SK-N-SH treated with all-trans-retinoic acid at 6 μM for 48 hours (cell line): ENCODE data around the gene MIX23.
"Not testable (repeated sequence)": the region's sequence is repeated elsewhere in the genome, so short reads cannot be mapped to it uniquely, and the experiment has no call there.

Experiments used
- ATAC-seq: fragments of 200-7000 bp; cut with Tn5 transposase; 3 replicates; pipeline ENCODE4 v1.9.1; 2020; ENCODE audit warnings: mild to moderate bottlenecking, moderate library complexity
- ARNTL ChIP-seq: fragments of 450-650 bp; formaldehyde crosslinking; IDR thresholded peaks from 2 replicates; pipeline ENCODE4 v1.5.0; 2020; ENCODE audit warnings: low read depth, mild to moderate bottlenecking, moderate library complexity, borderline replicate concordance
- BACH2 ChIP-seq: fragments of 250-450 bp; sonication (Bioruptor Pico); IDR thresholded peaks from 2 replicates; pipeline ENCODE4 v1.9.0; 2021; ENCODE audit warnings: mild to moderate bottlenecking, borderline replicate concordance
- CSDC2 ChIP-seq: fragments of 250-450 bp; sonication (Bioruptor Pico); IDR thresholded peaks from 2 replicates; pipeline ENCODE4 v1.5.0; 2020; ENCODE audit warnings: mild to moderate bottlenecking, moderate library complexity
- ESRRG ChIP-seq: fragments of 250-450 bp; sonication (Bioruptor Pico); IDR thresholded peaks from 2 replicates; pipeline ENCODE4 v1.6.1; 2021; ENCODE audit warnings: mild to moderate bottlenecking
- GLIS3 ChIP-seq: fragments of 250-450 bp; sonication (Bioruptor Pico); IDR thresholded peaks from 2 replicates; pipeline ENCODE4 v1.5.0; 2020; ENCODE audit warnings: mild to moderate bottlenecking, moderate library complexity
- ISL1 ChIP-seq: fragments of 250-450 bp; sonication (Bioruptor Pico); IDR thresholded peaks from 2 replicates; pipeline ENCODE4 v2.1.2; 2022; ENCODE audit warnings: mild to moderate bottlenecking, moderate library complexity
- PATZ1 ChIP-seq: fragments of 250-450 bp; sonication (Bioruptor Pico); IDR thresholded peaks from 2 replicates; pipeline ENCODE4 v1.8.0; 2020; ENCODE audit warnings: mild to moderate bottlenecking, moderate library complexity, borderline replicate concordance
- POU6F1 ChIP-seq: fragments of 250-450 bp; sonication (Bioruptor Pico); IDR thresholded peaks from 2 replicates; pipeline ENCODE4 v1.8.0; 2021; ENCODE audit warnings: low read depth, mild to moderate bottlenecking, moderate library complexity, borderline replicate concordance
- PPARA ChIP-seq: fragments of 250-450 bp; sonication (Bioruptor Pico); IDR thresholded peaks from 2 replicates; pipeline ENCODE4 v1.5.0; 2020; ENCODE audit warnings: mild to moderate bottlenecking, borderline replicate concordance
- RARB ChIP-seq: fragments of 250-450 bp; sonication (Bioruptor Pico); IDR thresholded peaks from 2 replicates; pipeline ENCODE4 v1.8.0; 2021; ENCODE audit warnings: mild to moderate bottlenecking, moderate library complexity
- TCF4 ChIP-seq: fragments of 250-450 bp; sonication (Bioruptor Pico); IDR thresholded peaks from 2 replicates; pipeline ENCODE4 v1.8.0; 2021; ENCODE audit warnings: mild to moderate bottlenecking, moderate library complexity, borderline replicate concordance
- TOX ChIP-seq: fragments of 250-450 bp; sonication (Bioruptor Pico); IDR thresholded peaks from 2 replicates; pipeline ENCODE4 v1.8.0; 2021; ENCODE audit warnings: mild to moderate bottlenecking, moderate library complexity, borderline replicate concordance
- ZC3H10 ChIP-seq: fragments of 250-450 bp; sonication (Bioruptor Pico); IDR thresholded peaks from 2 replicates; pipeline ENCODE4 v1.5.1; 2021; ENCODE audit warnings: mild to moderate bottlenecking, moderate library complexity
- ZFP30 ChIP-seq: fragments of 450-650 bp; formaldehyde crosslinking; IDR thresholded peaks from 2 replicates; pipeline ENCODE4 v1.5.0; 2022; ENCODE audit warnings: mild to moderate bottlenecking, moderate library complexity
- ZNF565 ChIP-seq: fragments of 450-650 bp; formaldehyde crosslinking; conservative IDR thresholded peaks from 2 replicates; pipeline ENCODE4 v1.5.0; 2020; ENCODE audit warnings: low read depth, mild to moderate bottlenecking, moderate library complexity
- ZNF70 ChIP-seq: fragments of 450-650 bp; formaldehyde crosslinking; IDR thresholded peaks from 2 replicates; pipeline ENCODE4 v1.5.0; 2020; ENCODE audit warnings: mild to moderate bottlenecking, moderate library complexity
- ZNF8 ChIP-seq: fragments of 450-650 bp; formaldehyde crosslinking; IDR thresholded peaks from 2 replicates; pipeline ENCODE4 v1.5.0; 2020; ENCODE audit warnings: mild to moderate bottlenecking, moderate library complexity
- TF ChIP-seq, protein P1 (sequence below): fragments of 250-450 bp; sonication (Bioruptor Pico); IDR thresholded peaks from 2 replicates; pipeline ENCODE4 v1.5.1; 2020; ENCODE audit warnings: low read depth, mild to moderate bottlenecking, moderate library complexity
- TF ChIP-seq, protein P2 (sequence below): fragments of 250-450 bp; sonication (Bioruptor Pico); IDR thresholded peaks from 2 replicates; pipeline ENCODE4 v1.5.0; 2020; ENCODE audit warnings: mild to moderate bottlenecking, moderate library complexity

Gene MIX23

DNA sequence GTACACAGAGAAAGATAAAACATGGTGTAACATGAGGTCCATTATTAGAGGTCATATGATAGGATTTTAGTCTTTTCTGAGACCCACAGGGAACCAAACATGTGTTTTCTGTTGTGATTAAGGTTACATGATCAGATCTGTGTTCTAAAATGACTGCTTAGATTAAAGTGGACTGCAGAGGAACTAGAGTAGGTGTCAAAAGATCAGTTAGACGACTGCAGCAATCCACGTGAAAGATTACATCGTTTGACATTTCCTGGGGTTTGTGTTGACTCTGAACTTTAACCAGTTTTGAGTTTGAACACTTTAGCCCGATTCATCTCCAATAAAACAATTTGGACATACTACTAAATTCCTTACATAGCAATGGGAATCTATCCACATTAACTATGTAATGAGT is 5.1 kb downstream of the MIX23 start (continued):
- TF ChIP-seq, protein P1, sequence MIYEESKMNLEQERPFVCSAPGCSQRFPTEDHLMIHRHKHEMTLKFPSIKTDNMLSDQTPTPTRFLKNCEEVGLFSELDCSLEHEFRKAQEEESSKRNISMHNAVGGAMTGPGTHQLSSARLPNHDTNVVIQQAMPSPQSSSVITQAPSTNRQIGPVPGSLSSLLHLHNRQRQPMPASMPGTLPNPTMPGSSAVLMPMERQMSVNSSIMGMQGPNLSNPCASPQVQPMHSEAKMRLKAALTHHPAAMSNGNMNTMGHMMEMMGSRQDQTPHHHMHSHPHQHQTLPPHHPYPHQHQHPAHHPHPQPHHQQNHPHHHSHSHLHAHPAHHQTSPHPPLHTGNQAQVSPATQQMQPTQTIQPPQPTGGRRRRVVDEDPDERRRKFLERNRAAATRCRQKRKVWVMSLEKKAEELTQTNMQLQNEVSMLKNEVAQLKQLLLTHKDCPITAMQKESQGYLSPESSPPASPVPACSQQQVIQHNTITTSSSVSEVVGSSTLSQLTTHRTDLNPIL (CRISPR knock-in tag) = no peak
- TF ChIP-seq ZNF565 (CRISPR knock-in tag) (no peak), ARNTL (CRISPR knock-in tag) (no peak), RARB (CRISPR knock-in tag) (no peak), PATZ1 (CRISPR knock-in tag) (no peak), ZNF8 (CRISPR knock-in tag) (no peak)

DNA sequence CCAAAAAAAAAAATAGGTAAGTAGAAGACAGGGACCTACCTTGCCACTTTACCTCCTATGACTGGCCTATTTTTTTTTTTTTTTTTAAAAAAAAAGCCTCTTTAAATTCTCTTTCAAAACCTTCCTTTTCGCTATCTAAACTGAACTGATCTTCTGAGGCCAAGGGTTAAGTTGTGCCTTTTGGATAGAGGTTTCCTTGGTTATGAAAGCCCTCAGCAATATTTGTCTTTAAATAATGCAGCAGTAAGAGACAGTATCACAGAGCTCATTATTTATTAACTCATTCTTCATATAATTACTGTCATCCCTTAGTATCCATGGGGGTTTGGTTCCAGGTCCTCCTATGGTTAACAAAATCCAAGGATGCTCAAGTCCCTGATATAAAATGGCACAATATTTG is 9.0 kb downstream of the MIX23 start:
- no peak for ATAC-seq
- TF ChIP-seq ZC3H10 (CRISPR knock-in tag) = no peak
- no peak for TF ChIP-seq PATZ1 (CRISPR knock-in tag)
- no peak for TF ChIP-seq ESRRG (CRISPR knock-in tag)
- no peak for TF ChIP-seq BACH2 (CRISPR knock-in tag)
- TF ChIP-seq, protein P2, sequence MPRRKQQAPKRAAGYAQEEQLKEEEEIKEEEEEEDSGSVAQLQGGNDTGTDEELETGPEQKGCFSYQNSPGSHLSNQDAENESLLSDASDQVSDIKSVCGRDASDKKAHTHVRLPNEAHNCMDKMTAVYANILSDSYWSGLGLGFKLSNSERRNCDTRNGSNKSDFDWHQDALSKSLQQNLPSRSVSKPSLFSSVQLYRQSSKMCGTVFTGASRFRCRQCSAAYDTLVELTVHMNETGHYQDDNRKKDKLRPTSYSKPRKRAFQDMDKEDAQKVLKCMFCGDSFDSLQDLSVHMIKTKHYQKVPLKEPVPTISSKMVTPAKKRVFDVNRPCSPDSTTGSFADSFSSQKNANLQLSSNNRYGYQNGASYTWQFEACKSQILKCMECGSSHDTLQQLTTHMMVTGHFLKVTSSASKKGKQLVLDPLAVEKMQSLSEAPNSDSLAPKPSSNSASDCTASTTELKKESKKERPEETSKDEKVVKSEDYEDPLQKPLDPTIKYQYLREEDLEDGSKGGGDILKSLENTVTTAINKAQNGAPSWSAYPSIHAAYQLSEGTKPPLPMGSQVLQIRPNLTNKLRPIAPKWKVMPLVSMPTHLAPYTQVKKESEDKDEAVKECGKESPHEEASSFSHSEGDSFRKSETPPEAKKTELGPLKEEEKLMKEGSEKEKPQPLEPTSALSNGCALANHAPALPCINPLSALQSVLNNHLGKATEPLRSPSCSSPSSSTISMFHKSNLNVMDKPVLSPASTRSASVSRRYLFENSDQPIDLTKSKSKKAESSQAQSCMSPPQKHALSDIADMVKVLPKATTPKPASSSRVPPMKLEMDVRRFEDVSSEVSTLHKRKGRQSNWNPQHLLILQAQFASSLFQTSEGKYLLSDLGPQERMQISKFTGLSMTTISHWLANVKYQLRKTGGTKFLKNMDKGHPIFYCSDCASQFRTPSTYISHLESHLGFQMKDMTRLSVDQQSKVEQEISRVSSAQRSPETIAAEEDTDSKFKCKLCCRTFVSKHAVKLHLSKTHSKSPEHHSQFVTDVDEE (CRISPR knock-in tag) = no peak
- no peak for TF ChIP-seq ZNF70
- TF ChIP-seq ZFP30 (CRISPR knock-in tag) = no peak
- TF ChIP-seq TCF4 (CRISPR knock-in tag) = no peak
- no peak for TF ChIP-seq ISL1 (CRISPR knock-in tag)
- TF ChIP-seq CSDC2 (CRISPR knock-in tag) = no peak
- no peak for TF ChIP-seq ARNTL (CRISPR knock-in tag)

DNA sequence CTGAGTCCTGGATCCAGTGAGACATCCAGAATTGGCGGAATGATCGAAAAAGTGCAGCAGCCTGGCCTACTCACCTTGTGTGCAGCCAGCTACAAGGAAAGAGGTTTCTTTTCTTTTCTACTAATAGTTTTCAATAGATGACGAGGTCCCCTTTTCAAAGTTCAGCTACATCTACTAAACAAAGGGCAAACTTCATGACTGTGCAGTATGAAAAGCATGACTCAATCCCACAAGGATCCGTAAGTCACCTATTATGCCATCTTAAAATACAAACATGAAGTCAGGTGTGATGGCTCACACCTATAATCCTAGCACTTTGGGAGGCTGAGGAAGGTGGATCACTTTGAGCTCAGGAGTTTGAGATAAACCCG is 16.7 kb downstream of the MIX23 start:
- no peak for ATAC-seq
- TF ChIP-seq ZNF565 (CRISPR knock-in tag) = no peak
- TF ChIP-seq PPARA (CRISPR knock-in tag) = no peak
- no peak for TF ChIP-seq ARNTL (CRISPR knock-in tag)
- no peak for TF ChIP-seq ZFP30 (CRISPR knock-in tag)
- no peak for TF ChIP-seq GLIS3 (CRISPR knock-in tag)
- TF ChIP-seq ZNF70 = no peak
- TF ChIP-seq POU6F1 (CRISPR knock-in tag) = no peak
- no peak for TF ChIP-seq RARB (CRISPR knock-in tag)
- TF ChIP-seq, protein P1 (CRISPR knock-in tag) = no peak
- TF ChIP-seq TOX (CRISPR knock-in tag) = no peak
- TF ChIP-seq PATZ1 (CRISPR knock-in tag) = no peak
- no peak for TF ChIP-seq ZC3H10 (CRISPR knock-in tag)

DNA sequence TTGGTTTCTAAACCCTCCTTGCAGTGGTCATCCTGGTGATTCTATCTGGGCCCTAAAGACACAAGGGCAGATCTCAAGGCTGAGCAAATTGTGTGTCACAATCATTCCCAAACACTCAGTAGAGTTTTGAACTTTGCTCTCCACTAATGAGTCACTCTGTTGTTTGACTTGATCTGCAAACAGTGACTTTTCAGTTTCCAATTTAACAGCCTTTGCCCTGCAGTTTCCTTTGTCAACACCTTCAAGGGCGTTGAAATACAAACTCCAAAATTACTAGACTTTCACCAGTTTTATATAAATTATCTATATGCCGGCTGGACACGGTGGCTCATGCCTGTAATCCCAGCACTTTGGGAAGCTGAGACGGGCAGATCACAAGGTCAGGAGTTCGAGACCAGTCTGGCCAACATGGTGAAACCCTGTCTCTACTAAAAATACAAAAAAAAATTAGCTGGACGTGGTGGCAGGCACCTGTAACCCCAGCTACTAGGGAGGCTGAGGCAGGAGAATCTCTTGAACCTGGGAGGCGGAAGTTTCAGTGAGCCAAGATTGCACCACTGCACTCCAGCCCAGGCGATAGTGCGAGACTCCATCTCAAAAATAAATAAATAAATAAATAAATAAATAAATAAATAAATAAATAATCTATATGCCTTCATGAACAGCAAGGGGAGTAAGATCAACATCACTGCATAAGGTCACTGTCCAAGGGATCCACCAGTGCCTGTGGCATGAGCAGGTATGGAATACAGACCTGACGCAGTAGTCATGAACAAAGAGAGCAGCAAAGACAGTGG is 17.3 kb downstream of the MIX23 start:
- ATAC-seq = not testable (repeated sequence)
